Osteocyte (in vitro differentiated cells): ENCODE results near the gene RELCH. TPM values are rescaled to one million over a fixed set of nuclear protein-coding genes. Genes with fewer than 3 reads are reported as not detected.

Source experiments
- DNase-seq: peaks from one replicate; pipeline ENCODE4 v3.0.0; 2021; ENCODE audit warnings: mixed read lengths; ENCODE audit not compliant: unreplicated experiment; ENCODE audit errors: extremely low spot score
- H3K27ac Mint-ChIP-seq: one replicate; pipeline ENCODE4 v1.8.0; 2021; ENCODE audit warnings: mild to moderate bottlenecking, mixed read lengths; ENCODE audit not compliant: unreplicated experiment
- H3K27me3 Mint-ChIP-seq: one replicate; pipeline ENCODE4 v1.8.0; 2021; ENCODE audit warnings: mixed read lengths; ENCODE audit not compliant: unreplicated experiment
- H3K36me3 Mint-ChIP-seq: one replicate; pipeline ENCODE4 v1.8.0; 2021; ENCODE audit warnings: mixed read lengths; ENCODE audit not compliant: unreplicated experiment
- H3K4me1 Mint-ChIP-seq: one replicate; pipeline ENCODE4 v1.8.0; 2021; ENCODE audit warnings: mixed read lengths; ENCODE audit not compliant: unreplicated experiment
- H3K4me3 Mint-ChIP-seq: one replicate; pipeline ENCODE4 v1.8.0; 2021; ENCODE audit warnings: mild to moderate bottlenecking, moderate library complexity, mixed read lengths; ENCODE audit not compliant: unreplicated experiment
- H3K9me3 Mint-ChIP-seq: one replicate; pipeline ENCODE4 v1.8.0; 2021; ENCODE audit warnings: mixed read lengths; ENCODE audit not compliant: unreplicated experiment
- CTCF ChIP-seq: fragments of 200-600 bp; sonication (generic); IDR thresholded peaks from 2 replicates; pipeline ENCODE4 v1.5.0; 2021; ENCODE audit warnings: antibody characterized with exemption, mild to moderate bottlenecking, moderate library complexity
- total RNA-seq: library from RNA; stranded (reverse); gene quantifications from 2 replicates; pipeline ENCODE4 v1.2.1, GENCODE V29; 2021

RELCH gene
- total RNA-seq, 1 donor from 2014 or later = 22.0 TPM

GRCh38 chr18:62331581-62332356, 144.7 kb downstream of the RELCH start:
- Mint-ChIP-seq H3K27ac (no peak overlapping the region), H3K27me3 (peaks cover 43% of the 10 kb centered on the region), H3K9me3 (no peaks in the 10 kb centered on the region), H3K4me3 (no peak overlapping the region), H3K36me3 (no peaks in the 10 kb centered on the region), H3K4me1 (peaks cover 10% of the 10 kb centered on the region)
- no peak for TF ChIP-seq CTCF
- DNase-seq = no peak

- no peak for TF ChIP-seq CTCF
- Mint-ChIP-seq H3K27ac (no peak overlapping the region), H3K4me3 (no peak overlapping the region), H3K36me3 (no peaks in the 10 kb centered on the region), H3K9me3 (no peaks in the 10 kb centered on the region), H3K4me1 (peaks cover 10% of the 10 kb centered on the region), H3K27me3 (peaks cover 39% of the 10 kb centered on the region)
- no peak for DNase-seq
Measured at GRCh38 chr18:62332431-62332830, 145.4 kb downstream of the RELCH start.

GRCh38 chr18:62332964-62333695, 146.1 kb downstream of the RELCH start:
- H3K4me3 Mint-ChIP-seq = no peak overlapping the region
- TF ChIP-seq CTCF = no peak
- H3K9me3 Mint-ChIP-seq = no peaks in the 10 kb centered on the region
- H3K4me1 Mint-ChIP-seq = peaks cover 10% of the 10 kb centered on the region
- peaks cover 40% of the 10 kb centered on the region for H3K27me3 Mint-ChIP-seq
- no peak for DNase-seq
- no peak overlapping the region for H3K27ac Mint-ChIP-seq
- no peaks in the 10 kb centered on the region for H3K36me3 Mint-ChIP-seq

- Mint-ChIP-seq H3K27me3 (peaks cover 47% of the 10 kb centered on the region), H3K27ac (no peak overlapping the region), H3K4me3 (no peak overlapping the region), H3K4me1 (peaks cover 10% of the 10 kb centered on the region), H3K9me3 (no peaks in the 10 kb centered on the region), H3K36me3 (no peaks in the 10 kb centered on the region)
- TF ChIP-seq CTCF = no peak
- DNase-seq = no peak
Measured at GRCh38 chr18:62334120-62334519, 147.1 kb downstream of the RELCH start.

- no peak for TF ChIP-seq CTCF
- Mint-ChIP-seq H3K36me3 (no peaks in the 10 kb centered on the region), H3K4me3 (no peak overlapping the region), H3K4me1 (no peaks in the 10 kb centered on the region), H3K27me3 (peaks cover 51% of the 10 kb centered on the region), H3K27ac (no peak overlapping the region), H3K9me3 (no peaks in the 10 kb centered on the region)
- no peak for DNase-seq
Measured at GRCh38 chr18:62335494-62335893, 148.4 kb downstream of the RELCH start.
